C1 segment of cervical spinal cord (tissue), 14 donors: ENCODE data around the gene CMAS.
"Not testable (repeated sequence)": the region's sequence is repeated elsewhere in the genome, so short reads cannot be mapped to it uniquely, and the experiment has no call there.

Experiments used
- DNase-seq, 14 donors: peaks; one replicate each; lab custom pipeline; 2025; lab: John Stamatoyannopoulos, UW

Gene CMAS

DNA sequence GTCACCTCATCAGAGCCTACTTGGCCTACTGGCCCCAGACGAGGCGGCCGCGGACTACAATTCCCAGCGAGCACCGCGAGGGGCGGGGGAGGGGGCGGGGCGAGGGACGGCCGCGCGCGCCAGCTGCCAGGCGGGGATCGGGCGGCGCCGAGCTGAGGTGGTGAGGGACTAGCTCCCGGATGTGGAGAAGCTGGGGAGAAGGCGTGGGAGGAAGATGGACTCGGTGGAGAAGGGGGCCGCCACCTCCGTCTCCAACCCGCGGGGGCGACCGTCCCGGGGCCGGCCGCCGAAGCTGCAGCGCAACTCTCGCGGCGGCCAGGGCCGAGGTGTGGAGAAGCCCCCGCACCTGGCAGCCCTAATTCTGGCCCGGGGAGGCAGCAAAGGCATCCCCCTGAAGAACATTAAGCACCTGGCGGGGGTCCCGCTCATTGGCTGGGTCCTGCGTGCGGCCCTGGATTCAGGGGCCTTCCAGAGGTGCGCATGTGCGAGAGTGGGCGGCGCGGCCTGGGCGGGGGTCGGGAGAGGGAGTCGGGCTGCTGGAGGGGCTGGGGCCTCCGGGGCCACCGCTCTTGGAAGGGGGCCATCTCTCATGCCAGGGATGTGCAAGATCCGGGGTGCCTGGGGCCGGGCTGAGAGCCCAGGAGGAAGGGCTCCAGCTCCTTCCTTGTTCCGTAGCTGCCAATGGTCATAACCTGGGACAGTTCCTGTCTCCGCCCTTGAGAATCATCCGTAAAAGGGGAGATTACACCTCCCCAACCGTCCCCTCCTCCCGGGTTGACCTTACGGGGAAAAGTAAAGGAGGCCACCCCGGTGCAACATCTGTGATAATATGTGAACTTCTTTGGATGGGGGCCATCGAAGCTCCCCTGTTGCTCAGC lies at the start of gene CMAS:
TSS of gene CMAS (plus strand) at position 129 of the 878 bp plus-strand sequence. CDS start at position 215, 86 bp downstream.
- peak in 13 of 14 donors; percentile 38 to 82 (median 72) for DNase-seq

DNA sequence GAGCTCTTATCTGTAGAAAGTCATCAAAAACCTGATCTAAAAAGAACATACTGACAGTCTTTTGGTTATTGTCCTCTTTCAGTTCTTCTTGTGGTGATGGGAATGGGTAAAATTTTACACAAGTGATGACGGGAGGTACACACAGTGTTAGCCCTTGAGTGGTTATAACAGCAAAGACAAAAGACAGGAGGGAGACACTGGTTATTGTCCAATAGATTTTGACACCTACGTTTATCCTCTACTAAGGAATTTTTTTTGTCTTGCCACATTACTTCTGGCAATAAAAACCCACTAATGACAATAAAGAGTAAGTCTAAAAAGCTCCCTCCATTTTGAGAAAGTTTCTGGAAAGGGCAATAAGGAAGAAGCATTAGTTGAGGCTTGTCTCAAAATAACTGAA lies 47.7 kb upstream of the CMAS start:
- DNase-seq: no peak

DNA sequence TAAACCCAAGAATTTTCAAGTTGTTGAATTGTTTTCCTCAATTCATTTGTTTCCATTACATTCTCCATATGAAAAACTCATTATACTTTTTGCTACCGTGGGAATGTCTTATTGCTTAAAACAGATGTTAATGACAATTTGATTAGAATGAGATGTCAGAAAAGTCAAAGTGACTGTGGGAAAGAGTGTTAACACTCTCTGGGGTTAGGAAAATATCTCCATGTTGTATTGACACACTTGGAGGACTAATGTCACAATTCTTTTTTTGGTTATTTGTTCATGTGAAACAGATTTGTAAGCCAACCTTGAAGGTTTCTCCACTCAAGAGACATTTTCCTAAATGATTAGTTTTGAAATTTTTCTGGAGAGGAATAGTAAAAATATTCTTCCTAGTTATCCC lies 47.2 kb upstream of the CMAS start:
- DNase-seq: no peak

DNA sequence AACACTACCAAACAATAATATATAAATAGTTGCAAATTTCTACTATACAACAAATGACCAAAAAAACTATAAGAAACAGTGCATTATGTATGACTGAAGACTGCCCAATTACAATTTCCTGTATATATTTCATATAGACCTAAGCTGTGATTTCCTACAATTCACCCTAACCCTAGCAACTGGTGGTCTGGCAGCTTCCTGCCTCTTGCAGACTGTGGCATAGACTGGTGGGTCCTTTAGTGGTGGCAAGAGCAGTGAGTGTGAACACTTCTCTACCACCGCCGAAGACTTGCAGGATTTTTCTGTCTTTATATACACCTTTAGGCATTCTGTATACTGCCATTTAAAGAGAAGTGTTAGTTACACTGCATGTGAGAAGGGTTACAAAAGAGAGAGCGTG lies 43.6 kb upstream of the CMAS start:
- DNase-seq: no peak

DNA sequence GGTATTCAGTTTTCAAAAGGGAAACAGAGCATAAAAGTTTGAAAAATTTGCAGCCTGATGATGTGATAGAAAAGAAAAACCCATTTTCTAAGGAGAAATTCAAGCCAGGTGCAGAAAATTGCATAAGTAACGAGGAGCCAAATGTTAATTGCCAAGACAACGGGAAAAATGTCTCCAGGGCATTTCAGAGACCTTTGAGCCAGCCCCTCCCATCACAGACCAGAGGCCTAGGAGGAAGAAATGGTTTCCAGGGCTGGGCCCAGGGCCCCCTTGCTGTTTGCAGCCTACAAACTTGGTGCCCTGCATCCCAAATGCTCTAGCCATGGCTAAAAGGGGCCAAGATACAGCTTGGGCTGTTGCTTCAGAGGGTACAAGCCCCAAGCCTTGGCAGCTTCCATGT lies 38.2 kb upstream of the CMAS start:
- not testable (repeated sequence) for DNase-seq

DNA sequence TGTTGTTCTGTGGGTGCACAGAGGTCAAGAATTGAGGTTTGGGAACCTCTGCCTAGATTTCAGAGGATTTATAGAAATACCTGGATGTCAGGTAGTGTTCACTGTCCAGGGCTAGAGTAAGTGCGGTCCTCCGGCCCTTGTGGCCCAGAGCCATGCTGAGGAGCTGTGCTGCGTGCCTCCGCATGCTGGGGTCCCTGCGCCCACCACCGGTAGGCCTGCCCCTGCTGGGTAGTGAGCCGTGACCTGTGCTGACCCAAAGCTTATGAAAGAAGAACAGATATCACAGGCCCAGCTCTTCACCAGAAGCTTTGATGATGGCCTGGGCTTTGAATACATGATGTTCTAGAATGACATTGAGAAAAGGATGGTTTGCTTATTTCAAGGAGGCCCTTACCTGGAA lies 37.8 kb upstream of the CMAS start:
- DNase-seq: no peak

DNA sequence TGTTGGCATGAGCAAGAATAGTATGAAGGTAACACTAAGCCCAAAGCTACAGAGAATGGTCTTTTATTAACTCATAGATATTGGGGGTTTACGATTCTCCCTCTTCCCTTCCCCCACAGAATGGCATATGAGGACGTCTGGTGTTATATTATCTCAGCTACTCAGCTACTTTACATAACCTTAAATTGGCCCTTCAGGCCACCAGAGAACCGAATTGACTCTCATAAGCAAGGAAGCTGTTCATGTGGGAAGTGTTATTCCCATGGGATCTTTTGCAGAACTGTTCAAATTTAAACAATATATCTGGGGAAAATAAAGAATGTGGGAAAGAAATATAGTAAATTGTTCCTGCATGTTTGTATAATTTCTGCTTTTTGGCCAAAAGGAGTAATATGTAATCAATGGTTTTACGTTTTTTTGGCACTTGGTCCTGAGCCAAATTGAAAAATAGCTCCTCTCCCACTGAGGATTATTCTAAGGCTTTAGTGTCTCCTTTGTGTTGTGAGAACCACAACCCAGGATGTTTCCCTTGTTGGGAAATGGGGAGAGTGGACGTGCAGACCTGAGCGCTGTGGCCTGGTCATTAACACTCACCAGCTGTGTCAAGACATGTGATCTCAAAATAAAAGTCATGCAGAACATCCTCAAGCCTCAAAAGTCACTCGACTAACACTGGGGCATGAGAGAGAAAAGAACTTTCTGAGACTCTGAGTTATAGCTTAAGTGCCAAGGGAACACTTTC lies 31.8 kb upstream of the CMAS start:
- no peak for DNase-seq

DNA sequence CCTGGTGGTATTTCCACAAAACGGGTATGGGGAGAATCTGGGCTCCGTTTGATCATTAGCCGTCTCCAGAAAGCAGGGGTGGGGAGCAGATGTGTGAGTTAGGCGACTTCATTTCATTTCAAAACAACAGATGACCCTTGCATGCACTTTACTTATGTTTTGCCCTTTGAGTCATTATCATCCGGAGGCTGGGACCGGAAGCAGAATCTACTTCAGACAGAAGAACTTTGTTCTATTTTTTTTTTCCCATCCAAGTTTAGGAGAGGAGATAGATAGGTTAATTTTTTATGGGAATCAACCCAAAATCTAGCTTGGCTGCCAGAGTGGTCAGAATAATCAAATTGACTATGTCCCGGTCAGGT lies 31.3 kb upstream of the CMAS start:
- DNase-seq: no peak

DNA sequence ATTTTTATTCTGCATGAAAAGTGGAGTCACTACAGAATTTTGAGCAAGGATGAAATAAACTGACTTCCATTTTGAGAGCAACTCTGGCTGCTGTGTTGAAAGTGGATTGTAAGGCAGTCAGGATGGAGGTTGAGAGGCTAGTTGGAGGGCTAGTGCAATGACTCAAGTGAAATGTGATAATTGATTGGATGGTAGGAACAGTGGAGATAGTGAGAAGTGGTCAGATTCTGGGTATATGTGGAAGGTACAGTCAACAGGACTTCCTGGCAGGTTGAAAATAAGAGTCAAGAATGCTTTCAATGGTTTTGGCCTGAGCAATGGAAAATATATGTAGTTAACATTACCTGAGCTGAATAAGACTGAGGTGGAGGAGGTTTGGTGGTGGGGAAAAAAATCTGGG lies 29.0 kb upstream of the CMAS start:
- no peak for DNase-seq

DNA sequence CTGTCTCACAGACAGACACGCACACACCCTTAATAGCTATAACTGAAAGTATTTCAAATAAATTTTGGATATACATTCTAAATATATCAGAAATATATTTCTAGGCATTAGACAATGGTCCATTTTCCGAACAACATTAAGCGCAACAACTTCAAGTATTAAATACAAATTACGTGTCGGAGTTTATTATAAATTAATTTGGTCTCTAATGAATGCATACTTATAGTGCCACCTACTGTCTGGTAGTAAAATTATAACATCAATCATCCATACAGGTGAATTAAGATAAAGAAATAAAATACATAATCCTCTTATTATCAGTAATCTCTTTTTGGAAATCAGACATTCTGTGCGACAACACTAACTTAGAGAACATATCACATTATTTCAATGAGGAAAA lies 27.2 kb upstream of the CMAS start:
- no peak for DNase-seq

DNA sequence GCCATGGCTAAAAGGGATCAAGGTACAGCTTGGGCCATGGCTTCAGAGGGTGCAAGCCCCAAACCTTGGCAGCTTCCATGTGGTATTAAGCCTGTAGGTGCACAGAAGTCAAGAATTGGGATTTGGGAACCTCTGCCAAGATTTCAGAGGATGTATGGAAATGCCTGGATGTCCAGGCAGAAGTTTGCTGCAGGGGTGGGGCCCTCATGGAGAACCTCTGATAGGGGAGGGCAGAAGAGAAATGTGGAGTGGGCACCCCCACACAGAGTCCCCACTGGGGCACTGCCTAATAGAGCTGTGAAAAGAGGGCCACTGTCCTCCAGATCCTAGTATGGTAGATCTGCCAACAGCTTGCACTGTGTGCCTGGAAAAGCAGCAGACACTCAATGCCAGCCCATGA lies 22.5 kb upstream of the CMAS start:
- DNase-seq: not testable (repeated sequence)

DNA sequence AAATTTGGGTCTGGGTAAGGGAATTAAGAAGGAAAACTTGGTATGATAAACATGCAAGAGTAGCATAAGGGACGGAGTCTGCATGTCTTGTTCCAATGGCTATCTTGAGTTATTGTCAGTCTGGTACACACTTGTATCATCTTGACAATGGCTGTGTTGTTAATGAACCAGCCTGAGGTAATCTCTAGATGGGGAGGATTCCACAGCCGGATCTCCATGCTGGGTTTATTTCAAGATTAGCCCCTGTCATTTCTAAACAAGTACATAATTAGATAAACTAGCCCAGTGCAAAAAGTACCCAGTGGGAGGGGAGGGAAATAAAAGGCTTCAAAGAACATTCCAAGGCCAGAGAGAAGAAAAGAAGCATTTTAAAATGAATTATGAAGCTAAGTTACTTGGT lies 16.5 kb upstream of the CMAS start:
- no peak for DNase-seq

DNA sequence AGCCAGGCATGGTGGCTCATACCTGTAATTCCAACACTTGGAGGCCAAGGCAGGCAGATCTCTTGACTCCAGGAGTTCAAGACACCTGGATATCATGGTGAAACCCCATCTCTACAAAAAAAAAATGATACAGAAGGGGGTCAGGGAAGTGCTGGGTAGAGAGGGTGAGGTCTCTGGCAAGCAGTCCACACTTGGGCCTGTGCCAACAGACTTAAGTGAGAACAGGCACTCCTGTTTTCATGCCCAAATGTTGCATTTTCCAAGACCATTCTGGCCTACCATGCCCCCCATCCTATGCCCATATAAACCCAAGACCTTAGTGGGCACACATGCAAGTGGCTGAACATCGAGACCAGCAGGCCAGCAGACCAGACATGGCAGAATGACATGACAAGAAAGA lies 16.0 kb upstream of the CMAS start:
- DNase-seq: no peak

DNA sequence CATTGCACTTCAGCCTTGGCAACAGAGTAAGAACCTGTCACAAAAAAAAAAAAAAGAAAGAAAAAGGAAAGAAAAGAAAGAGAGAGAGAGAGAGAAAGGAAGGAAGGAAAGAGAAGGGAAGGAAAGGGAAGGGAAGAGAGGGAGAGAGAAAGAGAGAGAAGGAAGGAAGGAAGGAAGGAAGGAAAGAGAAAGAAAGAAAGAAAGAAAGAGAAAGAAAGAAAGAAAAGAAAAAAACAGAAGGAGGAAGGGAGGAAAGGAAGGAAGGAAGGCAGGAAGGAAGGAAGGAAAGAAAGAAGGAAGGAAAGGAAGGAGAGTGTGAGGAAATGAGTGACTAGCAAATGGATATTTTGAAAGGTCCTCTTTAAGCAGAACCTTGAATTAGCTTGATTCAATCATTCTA lies 13.3 kb upstream of the CMAS start:
- no peak for DNase-seq

DNA sequence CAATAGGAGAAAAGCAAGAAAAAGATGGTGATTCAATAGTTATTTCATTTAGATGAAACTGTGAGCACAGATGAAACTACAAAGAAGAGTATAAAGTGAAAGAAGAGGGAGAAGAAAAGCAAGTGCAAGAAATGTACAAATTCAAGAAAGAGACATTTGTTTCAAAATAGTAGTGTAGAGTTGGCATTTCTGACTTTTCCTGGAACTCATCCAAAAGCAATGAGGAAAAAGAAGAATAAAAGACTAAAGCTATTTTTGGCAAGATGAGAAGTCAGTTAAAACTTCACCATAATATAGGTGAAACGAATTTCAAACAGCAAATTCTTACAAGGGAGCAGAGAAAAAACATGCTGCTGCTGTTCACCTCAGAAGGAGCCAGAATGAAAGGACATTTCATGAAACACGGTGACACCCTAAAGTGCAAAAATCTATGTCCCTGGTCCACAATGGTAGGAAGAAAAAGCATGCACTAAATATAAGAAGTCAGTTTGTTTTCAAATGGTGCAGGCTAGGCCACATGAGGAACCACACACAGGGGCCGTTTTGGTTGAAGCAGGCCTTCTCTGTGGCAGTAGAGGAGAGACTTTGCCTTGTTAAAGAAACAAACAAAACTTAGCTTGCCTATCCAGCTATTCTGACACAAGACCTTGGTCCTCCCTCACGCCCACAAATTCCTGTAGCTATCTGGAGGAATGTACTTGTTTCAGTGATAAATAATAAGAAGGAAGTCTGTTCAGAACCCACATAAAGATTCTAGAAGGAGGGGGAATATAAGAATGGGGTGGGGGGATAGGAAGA lies 11.1 kb upstream of the CMAS start:
- no peak for DNase-seq

DNA sequence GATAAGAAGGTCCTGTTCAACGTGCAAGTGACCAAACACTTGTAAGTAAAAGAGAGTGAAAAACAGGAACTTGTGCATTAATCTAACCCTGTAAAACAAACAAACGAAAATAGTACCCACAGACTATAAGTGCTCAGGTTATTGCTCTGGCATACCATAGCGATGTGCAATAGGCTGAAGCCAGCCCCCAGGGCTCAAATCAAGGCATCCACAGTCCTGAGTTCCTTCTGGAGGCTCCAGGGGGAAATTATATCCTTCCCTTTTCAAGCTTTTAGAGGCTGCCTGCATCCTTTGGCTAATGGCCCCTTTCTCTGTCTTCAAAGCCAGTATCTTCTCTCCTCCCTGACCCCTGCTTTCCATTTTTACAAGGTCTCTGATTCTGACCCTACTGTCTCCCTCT lies 8.1 kb upstream of the CMAS start:
- no peak for DNase-seq

DNA sequence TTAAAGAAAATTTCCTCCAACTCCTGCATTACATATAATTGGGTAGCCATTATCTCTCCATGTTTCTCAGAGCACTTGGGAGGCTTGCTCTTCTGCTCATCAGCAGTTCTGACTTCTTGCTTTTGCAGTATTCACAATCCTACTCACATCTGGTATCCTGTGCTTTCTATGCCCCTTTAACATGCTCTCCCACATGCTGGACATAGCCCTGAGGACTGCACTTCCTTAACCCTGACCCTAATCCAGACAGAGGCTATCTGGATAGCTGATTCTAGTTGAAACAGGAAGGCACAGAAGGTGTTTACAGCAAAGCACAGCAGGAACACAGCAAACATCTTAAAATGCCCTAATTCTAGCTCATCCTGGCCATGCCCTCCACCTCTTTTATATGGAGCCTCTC lies 7.3 kb upstream of the CMAS start:
- DNase-seq: no peak

DNA sequence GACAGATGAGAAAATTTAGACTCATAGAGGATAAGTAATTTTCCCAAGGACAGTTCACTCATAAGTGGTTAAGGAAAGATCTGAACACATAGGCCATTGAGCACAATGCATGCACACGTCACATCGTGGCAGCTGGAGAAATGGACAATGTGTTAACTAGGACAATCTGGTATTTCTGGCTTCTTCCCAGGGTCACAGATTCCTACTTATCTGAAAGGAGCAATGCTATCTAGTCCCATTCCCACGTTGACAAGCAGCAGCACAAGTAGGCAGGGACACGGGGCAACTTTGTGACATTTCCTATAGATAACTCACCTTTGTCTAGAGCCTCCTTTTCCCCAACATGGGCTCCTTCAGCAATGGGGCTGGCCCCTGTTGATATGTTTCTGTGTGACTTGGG lies 6.7 kb upstream of the CMAS start:
- peak in 1 of 14 donors; percentile 51 for DNase-seq

DNA sequence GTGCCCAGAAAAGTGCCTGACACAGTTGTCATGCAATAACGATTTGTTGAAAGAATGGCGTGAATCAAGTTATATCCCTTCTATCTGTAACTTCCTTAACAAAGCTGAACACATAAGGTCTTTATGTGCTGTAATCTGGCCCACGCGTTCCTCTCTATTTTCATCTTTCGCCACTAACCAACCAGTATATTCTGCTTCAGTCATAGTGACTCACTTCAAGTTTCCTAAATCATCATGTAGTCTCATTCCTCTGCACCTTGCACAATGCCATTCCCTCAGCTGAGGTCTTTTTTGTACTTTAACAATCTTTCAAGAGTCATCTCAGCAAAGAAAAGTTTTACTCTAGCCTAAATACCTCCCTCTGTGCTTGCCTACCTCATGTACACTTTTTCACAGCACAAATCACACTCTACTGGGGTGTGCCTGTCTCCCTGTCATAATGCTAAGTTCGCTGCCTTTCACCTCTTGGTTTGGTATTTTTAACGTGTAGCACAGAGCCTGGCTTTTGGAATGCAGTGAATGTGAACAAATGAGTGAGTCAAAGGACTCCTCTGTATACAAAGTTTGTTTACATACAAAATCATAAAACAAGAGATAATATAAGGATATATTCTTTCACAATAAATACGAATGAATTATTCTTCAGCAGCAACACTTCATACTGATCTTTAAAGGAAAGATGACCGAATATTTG lies 2.9 kb upstream of the CMAS start:
- DNase-seq: no peak

DNA sequence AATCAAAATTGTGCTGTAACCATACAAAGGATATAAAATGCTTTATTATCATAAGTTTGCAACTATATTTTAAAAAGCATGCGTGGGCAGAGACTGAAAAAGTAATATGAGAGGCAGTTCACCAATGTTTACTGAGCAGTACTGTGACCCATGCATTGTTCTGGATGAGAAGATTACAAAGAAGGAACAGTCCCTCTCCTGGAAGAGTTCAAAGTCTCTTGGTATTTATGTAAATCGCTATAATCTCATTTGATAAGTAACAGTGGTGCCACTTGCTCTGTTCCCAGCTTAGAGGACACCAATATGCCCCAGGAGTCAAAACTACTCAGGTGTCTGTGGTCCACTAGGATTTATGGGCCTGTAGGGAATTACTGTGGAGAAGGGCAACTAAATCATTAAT lies 2.1 kb upstream of the CMAS start:
- no peak for DNase-seq

DNA sequence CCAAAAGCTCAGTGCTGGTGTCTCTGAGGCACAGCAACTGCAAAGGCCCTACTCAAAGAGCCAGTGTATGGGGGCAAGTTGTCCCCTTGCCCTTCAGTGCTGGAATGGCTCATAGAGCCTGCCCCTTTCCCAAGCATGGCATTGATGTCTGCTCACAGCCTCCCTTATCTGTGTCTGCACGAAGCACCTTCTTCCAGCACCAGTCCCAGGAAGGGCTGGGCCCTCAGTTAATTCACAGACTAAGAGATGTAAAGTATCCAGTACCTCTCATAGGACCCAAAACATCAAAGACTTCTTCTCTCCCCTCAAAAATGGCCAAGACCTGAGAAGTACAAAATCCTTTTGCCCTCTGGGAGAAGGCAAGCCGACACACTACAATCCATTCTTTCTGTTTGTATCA lies 1.6 kb upstream of the CMAS start:
- DNase-seq: no peak

DNA sequence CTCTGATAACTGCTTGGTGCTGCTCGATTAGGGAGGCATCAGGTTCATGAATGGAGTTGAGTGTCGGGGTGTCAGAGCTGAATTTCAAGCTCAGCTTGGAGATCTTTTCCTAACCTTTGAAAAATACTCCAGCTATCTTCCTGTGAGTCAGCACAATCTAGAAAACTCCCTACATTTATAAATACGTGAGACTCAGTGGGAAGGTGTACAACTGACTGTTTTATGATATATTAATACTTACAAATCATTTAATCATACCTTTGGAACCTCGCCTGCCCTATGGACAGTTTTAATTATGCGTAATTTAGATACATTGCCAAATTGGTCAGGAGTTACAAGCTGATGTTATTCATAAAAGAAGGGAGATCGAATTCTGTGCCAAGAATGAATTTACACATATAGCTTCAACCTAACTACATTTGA lies 961 bp downstream of the CMAS start:
- DNase-seq: no peak
